ENCODE measurements around the gene MAPK14.

- TF ChIP-seq CTCF (IDR thresholded peaks at IDR 0.05), result no peak
- TF ChIP-seq POLR2A (IDR thresholded peaks at IDR 0.05), result no peak
These were observed 3.4 kb upstream of the MAPK14 start, which contains the start of gene SLC26A8 for GRCh38 chr6:36023996-36024795.
